GM21367 (cell line): ENCODE data around the gene TAF6.

Experiments used
- ATAC-seq: cut with Tn5 transposase; IDR thresholded peaks from one replicate; pipeline ENCODE4 v1.9.1; 2021; ENCODE audit not compliant: unreplicated experiment

The TAF6 gene

GRCh38 chr7:100098913-100099312 lies 20.2 kb downstream of the TAF6 start:
- ATAC-seq: no peak

GRCh38 chr7:100095704-100096103 lies 23.5 kb downstream of the TAF6 start:
- no peak for ATAC-seq

- no peak for ATAC-seq
Observed at GRCh38 chr7:100095289-100095688, 23.9 kb downstream of the TAF6 start.

- no peak for ATAC-seq
Observed at GRCh38 chr7:100093925-100094486, 25.2 kb downstream of the TAF6 start.

- ATAC-seq: no peak
Observed at GRCh38 chr7:100093498-100093897, 25.7 kb downstream of the TAF6 start.

- ATAC-seq: no peak
Observed at GRCh38 chr7:100093054-100093453, 26.1 kb downstream of the TAF6 start.

GRCh38 chr7:100091411-100092181 lies 27.6 kb downstream of the TAF6 start:
- ATAC-seq: no peak

- no peak for ATAC-seq
Observed at GRCh38 chr7:100090527-100091410, 28.4 kb downstream of the TAF6 start.

- ATAC-seq: no peak
Observed at GRCh38 chr7:100089458-100090196, 29.5 kb downstream of the TAF6 start.

GRCh38 chr7:100088621-100089457 lies 30.3 kb downstream of the TAF6 start, which contains the start of gene COPS6:
COPS6 (plus strand) TSS chr7:100088969; CDS start chr7:100088991, 22 bp downstream.
- peak; percentile 43 for ATAC-seq

GRCh38 chr7:100088095-100088620 lies 31.0 kb downstream of the TAF6 start:
- no peak for ATAC-seq

GRCh38 chr7:100087055-100087750 lies 32.0 kb downstream of the TAF6 start:
- no peak for ATAC-seq

- no peak for ATAC-seq
Observed at GRCh38 chr7:100085515-100085914, 33.6 kb downstream of the TAF6 start.

GRCh38 chr7:100082978-100083377 lies 36.2 kb downstream of the TAF6 start:
- ATAC-seq: no peak

- ATAC-seq: peak; percentile 63
Observed at GRCh38 chr7:100081535-100082102, 37.5 kb downstream of the TAF6 start, which contains the start of gene ZNF3. ZNF3 (minus strand) TSS chr7:100081723; CDS start chr7:100077357, 4,366 bp downstream.

GRCh38 chr7:100080907-100081534 lies 38.1 kb downstream of the TAF6 start:
- no peak for ATAC-seq

- ATAC-seq: no peak
Observed at GRCh38 chr7:100079024-100079560, 40.1 kb downstream of the TAF6 start.

- no peak for ATAC-seq
Observed at GRCh38 chr7:100077205-100077604, 42.0 kb downstream of the TAF6 start.
